NCI-H146 (cell line): ENCODE measurements around the gene FAM177A1.

ENCODE experiments used
- DNase-seq: peaks from one replicate; lab custom pipeline; 2025; lab: John Stamatoyannopoulos, UW

FAM177A1 gene

DNA sequence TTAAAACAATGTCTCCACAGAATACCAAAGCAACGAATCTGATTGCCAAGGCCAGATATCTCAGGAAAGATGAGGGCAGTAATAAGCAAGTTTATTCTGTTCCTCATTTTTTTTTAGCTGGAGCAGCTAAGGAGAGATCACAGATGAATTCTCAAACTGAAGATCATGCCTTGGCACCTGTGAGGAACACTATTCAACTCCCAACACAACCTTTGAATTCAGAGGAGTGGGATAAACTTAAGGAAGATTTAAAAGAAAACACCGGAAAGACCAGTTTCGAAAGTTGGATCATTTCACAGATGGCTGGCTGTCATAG lies 77.3 kb downstream of the FAM177A1 start:
- no peak for DNase-seq

- DNase-seq, result no peak
Observed at GRCh38 chr14:35124127-35124526, 78.1 kb downstream of the FAM177A1 start.
